ENCODE data around the gene KCNJ15.
"Not testable (repeated sequence)": the region's sequence is repeated elsewhere in the genome, so short reads cannot be mapped to it uniquely, and the experiment has no call there.

The KCNJ15 gene

GRCh38 chr21:38244885-38245869 is 11.6 kb upstream of the KCNJ15 start:
- peak; percentile 51 for DNase-seq (ENCODE audit: low spot score)
- no peak for TF ChIP-seq CTCF (IDR thresholded peaks at IDR 0.05; ENCODE audit: extremely low read depth, missing control alignments)

- no peak for TF ChIP-seq CTCF (IDR thresholded peaks at IDR 0.05; ENCODE audit: extremely low read depth, missing control alignments)
- DNase-seq (ENCODE audit: low spot score) = no peak
Observed at GRCh38 chr21:38246511-38246910, 10.3 kb upstream of the KCNJ15 start.

GRCh38 chr21:38247054-38247453 is 9.7 kb upstream of the KCNJ15 start:
- not testable (repeated sequence) for DNase-seq (ENCODE audit: low spot score)

GRCh38 chr21:38247738-38248510 is 8.9 kb upstream of the KCNJ15 start:
- no peak for DNase-seq (ENCODE audit: low spot score)
- TF ChIP-seq CTCF (IDR thresholded peaks at IDR 0.05; ENCODE audit: extremely low read depth, missing control alignments) = no peak

GRCh38 chr21:38249256-38249655 is 7.5 kb upstream of the KCNJ15 start:
- no peak for TF ChIP-seq CTCF (IDR thresholded peaks at IDR 0.05; ENCODE audit: extremely low read depth, missing control alignments)
- DNase-seq (ENCODE audit: low spot score) = peak; percentile 22

GRCh38 chr21:38249696-38250278 is 7.0 kb upstream of the KCNJ15 start:
- no peak for DNase-seq (ENCODE audit: low spot score)
- no peak for TF ChIP-seq CTCF (IDR thresholded peaks at IDR 0.05; ENCODE audit: extremely low read depth, missing control alignments)

- TF ChIP-seq CTCF (IDR thresholded peaks at IDR 0.05; ENCODE audit: extremely low read depth, missing control alignments) = no peak
Observed at GRCh38 chr21:38250991-38251418, 5.8 kb upstream of the KCNJ15 start.

More at GRCh38 chr21:38250991-38251418, 5.8 kb upstream of the KCNJ15 start:
- DNase-seq (ENCODE audit: low spot score) = no peak

Measured in GM20000 (cell line).